NCI-H2029 treated with DMSO at 0.1 percent for 48 hours (cell line): ENCODE results near the gene KMT2E.
"Not testable (repeated sequence)": the region's sequence is repeated elsewhere in the genome, so short reads cannot be mapped to it uniquely, and the experiment has no call there.

ENCODE experiments used
- DNase-seq: peaks from one replicate; lab custom pipeline; 2025; lab: John Stamatoyannopoulos, UW

The KMT2E gene

GRCh38 chr7:105027176-105027853 lies 13.3 kb downstream of the KMT2E start:
- DNase-seq, result no peak

DNA sequence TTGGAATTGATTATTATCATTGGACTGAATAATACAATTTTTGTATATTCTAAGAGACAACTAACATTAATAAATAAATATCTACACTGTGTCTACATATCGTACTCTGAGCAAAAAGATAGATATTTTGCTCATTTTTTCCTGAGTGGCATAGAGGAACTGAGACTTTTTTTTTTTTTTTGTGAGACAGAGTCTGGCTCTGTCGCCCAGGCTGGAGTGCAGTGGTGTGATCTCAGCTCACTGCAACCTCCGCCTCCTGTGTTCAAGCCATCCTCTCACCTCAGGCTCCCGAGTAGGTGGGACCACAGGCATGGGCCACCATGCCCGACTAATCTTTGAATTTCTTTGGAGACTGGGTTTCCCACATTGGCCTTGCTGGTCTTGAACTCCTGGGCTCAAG lies 14.0 kb downstream of the KMT2E start:
- no peak for DNase-seq

GRCh38 chr7:105028941-105029340 lies 14.9 kb downstream of the KMT2E start:
- not testable (repeated sequence) for DNase-seq

DNA sequence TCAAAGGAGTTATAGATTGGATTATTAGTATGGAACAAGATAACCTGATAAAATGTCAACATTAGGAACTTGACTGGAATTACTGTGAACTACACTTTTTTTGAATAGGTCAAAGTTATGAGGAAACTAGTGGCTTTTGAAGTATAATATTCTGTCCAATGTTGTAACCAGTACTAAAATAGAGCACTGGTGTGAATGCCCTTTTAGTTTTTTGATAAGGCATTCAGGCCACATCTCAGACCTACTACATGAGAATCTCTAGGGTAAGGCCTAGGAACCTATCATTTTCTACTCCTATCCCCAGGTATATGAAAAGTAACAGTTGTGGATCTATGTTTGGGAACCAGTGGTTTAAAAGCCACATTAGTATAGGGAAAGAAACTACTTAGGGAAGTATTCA lies 16.4 kb downstream of the KMT2E start:
- DNase-seq, result no peak

DNA sequence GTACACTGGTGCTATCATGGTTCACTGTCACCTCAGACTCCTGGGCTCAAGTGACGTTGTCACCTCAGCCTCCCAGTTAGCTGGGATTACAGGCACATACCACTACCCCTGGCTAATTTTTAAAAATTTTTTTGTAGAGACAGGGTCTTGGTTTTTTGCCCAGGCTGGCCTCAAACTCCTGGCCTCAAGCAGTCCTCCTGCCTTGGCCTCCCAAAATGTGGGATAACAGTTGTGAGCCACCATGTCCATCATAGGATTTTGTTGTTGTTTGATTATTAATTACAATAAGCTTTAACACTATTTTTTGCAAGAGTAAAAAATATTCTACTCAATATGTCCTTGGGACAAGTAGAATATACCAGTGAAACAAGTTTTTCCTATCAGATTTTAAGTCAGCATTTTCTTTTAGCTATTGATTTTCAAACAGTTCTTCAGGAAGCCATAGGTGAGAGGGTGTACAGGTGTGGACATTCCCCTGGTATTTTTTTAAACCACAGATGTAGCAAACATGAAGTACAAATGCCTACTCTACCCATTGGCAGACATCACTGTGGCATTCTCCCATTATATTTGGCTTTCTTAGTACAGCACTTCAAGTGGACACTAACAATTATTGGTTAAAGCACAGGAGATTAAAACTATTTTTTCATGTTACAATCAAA lies 18.7 kb downstream of the KMT2E start:
- DNase-seq, result no peak

GRCh38 chr7:105035349-105035748 lies 21.3 kb downstream of the KMT2E start:
- DNase-seq, result no peak

- DNase-seq, result no peak
These were observed 22.5 kb downstream of the KMT2E start for GRCh38 chr7:105036217-105037168.

DNA sequence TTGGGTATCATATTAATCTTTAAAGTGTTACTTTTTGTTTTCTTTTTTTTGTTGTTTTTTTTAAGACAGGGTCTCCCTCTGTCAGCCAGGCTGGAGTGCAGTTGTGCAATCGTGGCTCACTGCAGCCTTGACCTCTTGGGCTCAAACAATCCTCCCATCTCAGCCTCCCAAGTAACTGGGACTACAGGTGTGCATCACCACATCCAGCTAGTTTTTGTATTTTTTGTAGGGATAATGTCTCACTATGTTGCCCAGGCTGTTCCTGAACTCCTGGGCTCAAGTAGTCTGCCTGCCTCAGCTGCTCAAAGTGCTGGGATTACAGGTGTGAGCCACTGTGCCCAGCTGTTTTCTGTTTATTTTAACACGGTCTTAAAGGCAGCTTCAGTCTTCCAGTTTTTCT lies 23.3 kb downstream of the KMT2E start:
- no peak for DNase-seq

- DNase-seq, result no peak
These were observed 30.6 kb downstream of the KMT2E start for GRCh38 chr7:105044449-105045070.

DNA sequence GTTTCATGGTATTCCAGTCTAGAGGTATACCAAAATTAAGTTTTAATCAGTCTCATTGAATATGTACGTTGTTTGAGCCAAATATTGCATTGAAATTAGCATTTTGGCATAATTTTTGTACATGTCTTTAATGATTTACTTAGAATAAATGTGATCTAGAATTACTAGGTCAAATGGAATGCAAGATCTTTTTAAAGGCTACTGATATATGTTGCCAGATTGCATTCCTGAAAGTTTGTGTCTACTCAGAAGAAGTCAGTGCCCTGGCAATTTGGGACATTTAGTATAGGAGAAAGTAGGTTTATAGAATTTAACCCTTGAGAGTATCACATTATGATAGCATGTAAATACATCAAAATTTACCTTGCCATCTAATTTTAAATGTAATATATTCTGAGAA lies 32.4 kb downstream of the KMT2E start:
- no peak for DNase-seq

DNA sequence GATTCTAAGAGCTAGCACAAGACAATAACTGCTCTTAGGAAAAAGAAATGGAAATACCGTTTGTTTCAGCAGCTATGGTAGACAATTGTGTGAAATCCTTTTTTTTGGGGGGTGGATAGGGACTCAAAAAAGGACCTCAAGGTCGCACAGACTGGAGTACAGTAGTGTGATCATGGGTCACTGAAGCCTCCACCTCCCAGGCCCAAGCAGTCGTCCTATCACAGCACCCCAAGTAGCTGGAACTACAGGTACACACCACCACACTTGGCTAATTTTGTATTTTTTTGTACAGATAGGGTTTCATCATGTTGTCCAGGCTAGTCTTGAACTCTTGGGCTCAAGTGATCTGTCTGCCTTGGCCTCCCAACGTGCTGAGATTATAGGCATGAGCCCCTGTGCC lies 33.9 kb downstream of the KMT2E start:
- DNase-seq, result no peak

- no peak for DNase-seq
These were observed 36.5 kb downstream of the KMT2E start for GRCh38 chr7:105050493-105050892.

DNA sequence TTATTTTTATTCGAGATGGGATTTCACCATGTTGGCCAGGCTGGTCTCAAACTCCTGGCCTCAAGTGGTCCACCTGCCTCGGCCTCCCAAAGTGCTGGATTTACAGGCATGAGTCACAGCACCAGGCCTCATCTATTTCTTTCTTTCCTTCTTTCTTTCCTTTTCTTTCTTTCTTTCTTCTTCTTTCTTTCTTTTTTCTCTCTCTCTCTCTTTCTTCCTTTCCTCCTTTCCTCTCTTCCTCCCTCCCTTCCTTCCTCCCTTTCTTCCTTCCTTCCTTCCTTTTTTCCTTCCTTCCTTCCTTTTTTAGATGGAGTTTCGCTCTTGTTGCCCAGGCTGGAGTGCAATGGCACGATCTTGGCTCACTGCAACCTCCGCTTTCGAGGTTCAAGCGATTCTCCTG lies 36.9 kb downstream of the KMT2E start:
- not testable (repeated sequence) for DNase-seq

DNA sequence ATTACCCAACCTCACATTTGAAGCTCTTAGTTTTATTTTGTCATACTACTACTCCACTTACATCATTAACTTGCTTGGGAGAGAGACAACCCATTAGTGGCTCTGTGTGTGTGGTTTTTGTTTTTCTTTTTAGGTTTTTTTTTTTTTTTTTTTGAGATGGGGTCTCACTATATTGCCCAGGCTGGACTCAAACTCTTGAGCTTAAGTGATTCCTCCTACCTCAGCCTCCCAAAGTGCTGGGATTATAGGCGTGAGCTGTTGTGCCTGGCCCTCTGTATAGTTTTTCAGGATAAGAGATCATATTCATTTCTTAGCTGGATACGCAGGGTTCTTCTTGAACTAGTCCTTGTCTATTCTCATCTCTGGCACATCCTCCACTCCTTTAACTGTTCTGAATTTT lies 41.1 kb downstream of the KMT2E start:
- no peak for DNase-seq

- DNase-seq, result no peak
These were observed 41.6 kb downstream of the KMT2E start for GRCh38 chr7:105055621-105056020.

DNA sequence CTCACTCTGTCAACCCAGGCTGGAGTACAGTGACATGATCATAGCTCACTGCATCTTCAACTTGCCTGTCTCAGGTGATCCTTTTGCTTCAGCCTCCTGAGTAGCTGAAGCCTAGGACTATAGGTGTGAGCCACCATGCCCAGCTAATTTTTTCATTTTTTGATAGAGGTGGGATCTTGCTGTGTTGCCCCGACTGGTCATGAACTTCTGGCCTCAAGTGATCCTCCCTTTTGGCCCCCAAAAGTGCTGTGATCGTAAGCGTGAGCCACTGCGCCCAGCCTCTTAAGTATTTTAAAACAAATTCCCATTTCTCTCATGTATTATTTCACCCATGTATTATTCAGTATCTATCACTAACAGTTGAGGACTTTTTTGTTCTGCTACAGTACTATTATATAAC lies 43.5 kb downstream of the KMT2E start:
- no peak for DNase-seq

DNA sequence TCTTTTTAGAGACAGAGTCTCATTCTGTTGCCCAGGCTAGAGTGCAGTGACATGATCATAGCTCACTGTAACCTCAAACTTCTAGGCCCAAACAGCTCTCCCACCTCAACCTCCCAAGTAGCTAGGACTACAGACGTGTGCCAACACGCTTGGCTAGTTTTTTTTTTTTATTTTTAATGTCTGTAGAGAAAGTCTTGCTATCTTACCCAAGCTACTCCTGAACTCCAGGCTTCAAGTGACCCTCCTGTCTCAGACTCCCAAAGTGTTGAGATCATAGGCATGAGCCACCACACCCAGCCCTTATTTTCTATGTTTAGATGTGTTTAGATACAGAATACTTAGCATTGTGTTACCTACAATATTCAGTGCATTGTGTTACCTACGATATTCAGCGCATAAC lies 46.4 kb downstream of the KMT2E start:
- DNase-seq, result no peak

DNA sequence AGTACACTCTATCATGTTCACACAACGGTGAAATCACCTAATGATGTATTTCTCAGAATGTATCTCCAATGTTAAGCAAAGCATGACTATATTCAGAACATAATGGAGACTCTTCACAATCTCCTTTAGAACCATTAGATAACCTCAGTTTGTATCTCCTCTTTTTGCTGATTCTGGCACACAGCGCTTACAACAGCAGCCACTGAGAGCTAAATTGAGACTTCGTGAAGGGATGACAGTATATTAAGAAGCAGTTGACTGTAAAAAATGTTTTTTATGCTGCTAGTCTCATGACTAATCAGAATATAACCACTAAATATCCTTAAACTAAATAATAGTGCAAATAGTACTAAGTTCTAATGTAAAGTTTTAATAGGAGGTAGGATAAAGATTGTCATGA lies 46.9 kb downstream of the KMT2E start:
- DNase-seq, result no peak

DNA sequence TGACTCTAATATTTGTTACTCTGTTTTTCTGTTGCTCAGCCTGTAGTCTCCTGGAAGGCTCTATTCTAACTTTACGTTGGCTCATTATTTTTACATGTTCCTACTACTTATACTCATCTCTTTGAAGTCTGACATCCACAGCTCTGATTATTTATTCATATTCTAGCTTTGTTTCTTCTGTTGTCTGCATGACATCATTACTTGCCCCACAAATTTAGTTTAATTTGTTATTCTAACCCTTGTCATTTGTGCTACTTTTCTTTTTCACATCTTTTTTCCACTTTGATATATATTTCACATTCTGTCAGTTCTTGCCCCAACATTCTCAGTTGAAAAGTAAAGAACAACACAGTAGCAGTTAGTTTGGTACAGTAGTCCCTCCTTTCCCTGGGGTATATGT lies 51.1 kb downstream of the KMT2E start:
- DNase-seq, result no peak

- DNase-seq, result no peak
These were observed 53.7 kb downstream of the KMT2E start for GRCh38 chr7:105067691-105068090.

DNA sequence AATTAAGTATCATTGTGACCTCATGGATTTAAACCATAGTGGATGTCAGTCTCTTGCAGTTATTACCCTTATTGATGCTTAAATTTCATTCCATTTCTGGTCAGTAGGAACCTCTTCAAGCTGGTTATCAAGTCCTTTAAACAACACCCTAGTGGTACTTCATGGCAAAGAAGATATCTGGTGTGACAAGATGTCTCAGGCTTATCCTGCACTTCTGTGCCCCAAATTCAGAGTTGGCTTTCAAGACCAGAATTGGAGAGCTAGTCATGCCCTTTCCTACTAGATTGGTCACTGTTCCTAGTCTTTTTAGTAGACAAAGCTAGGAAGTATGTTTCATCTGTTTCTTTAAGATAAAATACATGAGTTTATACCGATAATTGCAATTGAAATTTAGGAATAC lies 54.9 kb downstream of the KMT2E start:
- DNase-seq, result no peak

DNA sequence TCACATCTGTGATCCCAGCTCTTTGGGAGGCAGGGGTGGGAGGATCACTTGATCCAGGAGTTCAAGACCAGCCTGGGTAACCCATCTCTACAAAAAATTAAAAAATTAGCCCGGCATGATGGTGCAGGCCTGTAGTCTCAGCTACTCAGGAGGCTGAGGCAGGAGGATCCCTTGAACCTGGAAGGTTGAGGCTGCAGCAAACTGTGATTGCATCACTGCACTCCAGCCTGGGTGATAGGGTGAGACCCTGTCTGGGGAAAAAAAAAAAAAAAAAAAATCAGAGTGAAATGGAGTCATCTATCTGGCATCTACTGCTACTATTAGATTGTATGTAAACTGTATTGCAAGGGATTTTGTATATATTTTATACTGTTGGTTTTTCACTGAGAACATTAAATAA lies 59.1 kb downstream of the KMT2E start:
- no peak for DNase-seq
